SJSA1 (cell line): ENCODE results near the gene COG6. TPM values are rescaled to one million over a fixed set of nuclear protein-coding genes. Genes with fewer than 3 reads are reported as not detected.

Experiments used
- DNase-seq, 2 experiments: peaks; one replicate each; pipeline ENCODE4 v3.0.0-alpha.2; 2015 to 2020; ENCODE audit warnings: low spot score in 2 of 2, low read depth in 1 of 2
- H3K27ac ChIP-seq: fragments of 250-450 bp; sonication (Bioruptor Pico); 2 replicates; pipeline ENCODE4 v1.5.1; 2020; ENCODE audit warnings: mild to moderate bottlenecking, moderate library complexity
- H3K27me3 ChIP-seq: fragments of 250-450 bp; sonication (Bioruptor Pico); replicated peaks from 2 replicates; pipeline ENCODE4 v1.5.1; 2020; ENCODE audit warnings: mild to moderate bottlenecking, moderate library complexity
- H3K36me3 ChIP-seq: fragments of 250-450 bp; sonication (Bioruptor Pico); 2 replicates; pipeline ENCODE4 v1.5.1; 2020; ENCODE audit warnings: mild to moderate bottlenecking
- H3K4me1 ChIP-seq: fragments of 250-450 bp; sonication (Bioruptor Pico); replicated peaks from 2 replicates; pipeline ENCODE4 v1.6.1; 2021; ENCODE audit warnings: mild to moderate bottlenecking
- H3K4me3 ChIP-seq: fragments of 250-450 bp; sonication (Bioruptor Pico); 2 replicates; pipeline ENCODE4 v1.5.1; 2020; ENCODE audit warnings: mild to moderate bottlenecking
- H3K9me3 ChIP-seq: fragments of 250-450 bp; sonication (Bioruptor Pico); replicated peaks from 2 replicates; pipeline ENCODE4 v1.5.1; 2020; ENCODE audit warnings: mild to moderate bottlenecking
- total RNA-seq: library from RNA; depleted of rRNA; stranded (reverse); fragments of >200 nt; shearing (Covaris generic); gene quantifications from 2 replicates; pipeline ENCODE4 v1.2.3, GENCODE V29; 2014; rRNA removed

COG6 gene
- total RNA-seq, 1 experiment from 2014 or later, result 21.9 TPM

DNA sequence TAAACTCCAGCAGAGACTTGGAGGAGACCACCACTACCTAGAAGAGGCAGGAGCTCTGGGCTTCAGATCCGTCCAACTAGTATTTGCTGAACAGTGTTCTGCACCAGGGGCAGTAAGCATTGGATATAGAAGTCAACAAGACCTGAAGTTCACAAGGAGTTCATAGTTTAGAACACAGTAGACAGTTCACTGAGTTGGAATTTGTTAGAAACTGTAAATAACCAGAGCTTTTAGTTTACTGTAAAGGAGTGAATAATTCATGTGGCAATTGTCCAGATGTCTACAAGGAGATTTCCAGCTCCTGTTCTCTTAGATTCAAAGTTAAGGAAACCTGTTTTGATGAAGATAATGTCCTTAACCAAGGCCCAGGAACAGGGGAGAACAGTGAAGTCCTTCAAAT is 128.9 kb downstream of the COG6 start:
- no peak for DNase-seq
- Histone ChIP-seq H3K27me3 (no peaks in the 10 kb centered on the region), H3K36me3 (no peaks in the 10 kb centered on the region), H3K4me3 (no peak overlapping the region), H3K4me1 (peaks cover 23% of the 10 kb centered on the region), H3K27ac (no peak overlapping the region), H3K9me3 (no peaks in the 10 kb centered on the region)

DNA sequence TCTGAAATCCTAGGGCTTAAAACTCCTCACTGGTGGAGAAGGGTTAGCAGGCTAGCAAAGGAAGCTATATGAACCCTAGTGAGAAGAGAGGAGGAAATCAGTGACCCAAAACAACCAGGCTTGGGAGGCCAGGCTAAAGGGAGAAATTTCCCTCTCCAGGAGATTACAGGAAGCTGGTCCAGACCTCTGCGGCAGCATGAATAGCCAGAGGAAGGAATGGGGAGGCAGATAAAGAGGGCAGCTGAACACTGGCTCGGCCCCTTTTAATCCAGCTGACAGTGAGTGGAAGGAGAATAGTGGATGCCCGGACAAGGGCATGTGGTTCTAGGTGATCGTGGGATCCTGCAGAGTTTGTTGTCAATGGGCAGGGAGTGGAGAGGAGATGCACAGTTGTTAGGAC is 130.6 kb downstream of the COG6 start:
- peaks cover 15% of the 10 kb centered on the region for H3K4me1 ChIP-seq
- no peak overlapping the region for H3K4me3 ChIP-seq
- DNase-seq, result no peak
- H3K27me3 ChIP-seq, result no peaks in the 10 kb centered on the region
- H3K27ac ChIP-seq, result no peak overlapping the region
- H3K36me3 ChIP-seq, result no peaks in the 10 kb centered on the region
- H3K9me3 ChIP-seq, result no peaks in the 10 kb centered on the region

DNA sequence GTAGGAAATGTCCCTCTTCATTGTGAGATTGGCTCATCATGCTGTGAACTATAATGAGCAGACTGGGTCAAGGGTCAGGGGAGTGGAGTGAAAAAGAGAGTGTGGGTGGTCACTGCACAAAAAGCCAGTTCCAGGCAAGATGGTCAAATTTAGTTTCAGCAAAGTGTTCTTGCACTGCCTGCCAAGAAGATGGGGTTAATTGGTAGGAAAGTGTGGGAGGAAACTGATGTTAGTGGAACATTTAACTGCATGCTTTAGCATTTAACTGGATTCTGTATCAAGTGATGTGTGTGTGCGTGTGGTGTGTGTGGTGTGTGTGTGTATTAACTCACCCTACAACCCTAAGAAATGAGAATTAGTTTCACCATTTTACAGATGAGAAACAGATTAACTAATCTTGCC is 131.6 kb downstream of the COG6 start:
- DNase-seq, result no peak
- Histone ChIP-seq H3K9me3 (no peaks in the 10 kb centered on the region), H3K36me3 (no peaks in the 10 kb centered on the region), H3K27me3 (no peaks in the 10 kb centered on the region), H3K27ac (no peak overlapping the region), H3K4me1 (peaks cover 15% of the 10 kb centered on the region), H3K4me3 (no peak overlapping the region)

DNA sequence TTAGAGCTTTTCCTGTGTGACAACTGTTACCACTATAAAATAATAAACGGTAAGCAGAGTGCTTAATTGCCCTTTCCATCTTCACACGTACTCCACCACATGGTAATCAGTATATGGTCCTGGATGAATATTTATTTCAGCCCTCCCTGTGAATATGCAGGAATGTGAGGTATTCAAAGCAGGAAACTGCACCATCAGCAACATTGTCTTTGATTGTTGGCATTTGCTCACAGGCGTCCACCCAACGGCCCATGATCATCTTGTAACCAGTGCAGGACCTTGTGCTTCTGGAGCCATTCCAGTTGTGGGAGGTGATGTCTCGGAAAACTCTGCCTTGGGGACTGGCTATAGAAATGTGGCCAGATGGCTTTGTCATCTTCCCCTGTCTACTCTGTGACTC is 132.6 kb downstream of the COG6 start:
- no peak overlapping the region for H3K27ac ChIP-seq
- H3K9me3 ChIP-seq, result no peaks in the 10 kb centered on the region
- no peaks in the 10 kb centered on the region for H3K36me3 ChIP-seq
- no peak overlapping the region for H3K4me3 ChIP-seq
- DNase-seq, result no peak
- no peaks in the 10 kb centered on the region for H3K27me3 ChIP-seq
- H3K4me1 ChIP-seq, result peaks cover 15% of the 10 kb centered on the region

- no peaks in the 10 kb centered on the region for H3K27me3 ChIP-seq
- no peaks in the 10 kb centered on the region for H3K36me3 ChIP-seq
- no peak overlapping the region for H3K27ac ChIP-seq
- H3K4me3 ChIP-seq, result no peak overlapping the region
- H3K9me3 ChIP-seq, result no peaks in the 10 kb centered on the region
- DNase-seq, result no peak
- H3K4me1 ChIP-seq, result peaks cover 7% of the 10 kb centered on the region
These were observed 134.0 kb downstream of the COG6 start for GRCh38 chr13:39789451-39789850.

Other genes with a start within 250 kb of the COG6 start
- gene LHFPL6, start 52.5 kb upstream of the COG6 start, total RNA-seq, result 68.9 and 76.3 TPM in 2 replicates